ENCODE measurements around the gene NEURL1B.
"Not testable (repeated sequence)": the region's sequence is repeated elsewhere in the genome, so short reads cannot be mapped to it uniquely, and the experiment has no call there.

NEURL1B gene

DNA sequence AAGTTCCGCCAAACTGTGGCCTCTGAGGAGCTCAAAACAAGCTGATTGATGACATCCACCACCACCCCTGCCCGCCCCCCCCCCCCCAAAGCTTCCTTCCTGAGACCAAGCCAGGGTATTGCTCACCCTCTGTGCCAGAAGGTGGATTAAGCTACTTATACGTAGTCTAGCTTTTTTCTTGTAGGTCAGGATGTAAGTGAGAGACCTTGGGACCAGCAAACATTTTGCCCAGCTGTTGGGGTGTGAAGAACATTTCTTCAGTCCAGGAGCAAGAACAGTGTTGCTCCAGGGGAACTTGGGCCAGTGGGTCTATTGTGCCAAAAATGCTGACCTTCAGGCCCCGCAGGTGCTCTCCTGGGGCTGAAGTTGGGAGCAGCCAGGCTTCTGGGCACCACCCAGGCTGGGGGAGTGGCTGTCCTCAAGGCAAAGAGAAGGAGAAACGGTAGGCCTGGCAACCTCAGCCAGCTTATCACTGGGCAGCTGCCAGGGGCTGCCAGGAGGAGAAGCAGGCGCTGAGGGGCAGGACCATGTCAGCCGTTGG, 18.0 kb downstream of the NEURL1B start:
- DNase-seq, result no peak

GRCh38 chr5:172659570-172659908, 18.5 kb downstream of the NEURL1B start:
- no peak for DNase-seq

- DNase-seq, result no peak
Measured at GRCh38 chr5:172659909-172660628, 19.0 kb downstream of the NEURL1B start.

DNA sequence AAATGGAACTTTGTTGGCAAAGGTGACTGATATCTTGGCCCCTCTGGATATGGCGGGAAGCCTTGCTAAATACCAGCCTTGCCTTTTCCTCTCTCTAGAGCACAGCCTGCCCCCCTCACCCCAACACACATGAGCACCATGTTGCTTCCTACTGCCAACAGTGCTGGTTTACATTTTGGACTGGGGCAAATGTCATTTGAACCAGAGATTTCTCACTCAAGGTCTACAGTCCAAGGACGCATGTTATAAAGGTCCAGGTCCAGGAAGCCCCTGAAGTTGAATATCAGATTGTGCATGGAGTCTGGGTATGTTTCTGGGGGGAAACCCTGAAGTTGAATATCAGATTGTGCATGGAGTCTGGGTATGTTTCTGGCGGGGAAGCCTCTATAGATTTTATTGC, 19.9 kb downstream of the NEURL1B start:
- no peak for DNase-seq

- DNase-seq, result no peak
Measured at GRCh38 chr5:172661526-172661925, 20.5 kb downstream of the NEURL1B start.

DNA sequence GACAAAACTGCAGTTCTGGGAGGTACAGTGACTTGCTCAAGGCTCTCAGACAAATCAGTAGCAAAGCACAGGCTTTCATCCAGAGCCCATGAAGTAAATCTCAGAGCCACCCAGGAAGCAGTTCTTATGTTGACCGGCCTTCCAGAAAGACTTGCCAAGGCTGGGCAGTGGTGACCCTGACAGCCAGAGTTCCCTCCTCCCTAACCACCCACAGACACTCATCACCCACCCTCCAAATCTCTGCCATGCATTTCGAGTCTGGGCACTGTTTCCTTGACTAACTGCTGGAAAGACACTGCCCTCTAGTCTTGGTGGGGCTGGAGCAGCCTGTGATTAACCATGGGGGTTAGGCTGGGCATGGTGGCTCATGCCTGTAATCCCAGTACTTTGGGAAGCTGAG, 21.5 kb downstream of the NEURL1B start:
- no peak for DNase-seq

DNA sequence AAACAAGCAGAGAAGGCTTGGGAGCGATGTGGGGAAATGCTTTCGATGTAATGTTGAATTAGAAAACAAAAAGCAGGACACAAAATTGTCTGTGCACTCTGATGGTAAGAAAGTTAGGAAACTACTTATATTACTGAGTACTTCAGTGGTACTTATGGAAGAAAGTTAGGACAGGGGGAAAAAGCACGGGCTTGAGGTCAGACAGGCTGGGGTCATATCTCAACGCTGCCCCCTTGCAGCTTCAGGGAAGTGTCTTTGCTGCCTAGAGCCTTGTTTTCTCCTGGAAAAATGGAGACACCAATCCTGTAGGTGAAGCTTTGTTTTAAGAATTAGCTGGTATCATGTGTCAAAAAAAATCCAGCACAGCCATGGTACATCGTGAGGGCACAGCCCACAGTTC, 23.0 kb downstream of the NEURL1B start:
- no peak for DNase-seq

DNA sequence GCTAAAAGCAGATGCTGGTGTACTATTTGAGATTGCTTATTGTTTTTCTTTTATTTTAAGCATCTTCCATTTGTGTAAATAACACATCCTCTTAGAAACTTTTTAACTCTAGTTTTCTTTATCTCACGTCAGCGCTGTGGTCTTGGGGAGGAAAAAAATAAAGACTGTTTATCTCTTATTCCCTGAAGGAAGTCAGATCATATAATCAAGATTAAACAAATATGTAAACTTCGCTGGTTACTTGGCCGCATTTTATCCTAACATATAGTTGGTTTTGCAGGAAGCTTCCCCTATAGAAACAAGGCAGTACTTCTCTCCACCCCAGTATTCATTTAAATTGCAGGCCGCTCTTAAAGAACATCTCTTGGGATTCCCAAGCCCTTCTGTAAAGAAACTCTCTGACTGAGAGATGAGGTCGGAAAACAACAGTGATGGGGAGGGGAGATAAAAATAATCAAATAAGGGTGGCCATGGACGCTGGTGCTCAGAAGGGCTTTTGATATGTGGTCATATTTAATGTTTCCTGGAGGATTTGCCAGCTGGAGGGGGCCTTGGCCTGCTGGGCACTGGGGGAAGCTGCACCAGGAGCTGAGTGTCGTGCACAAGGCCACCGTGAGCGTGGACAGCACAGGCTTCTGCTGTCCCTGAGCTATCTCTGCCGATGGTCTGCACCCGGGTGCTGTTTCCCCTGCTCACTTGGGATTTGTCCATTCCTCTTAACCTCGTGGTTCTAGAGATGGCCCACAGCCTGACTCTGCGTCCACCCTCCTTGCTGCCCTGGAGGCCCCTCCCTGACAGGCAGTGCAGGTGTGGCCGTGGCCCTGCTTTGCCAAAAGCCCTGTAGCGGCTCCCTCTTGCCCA, 23.8 kb downstream of the NEURL1B start:
- no peak for DNase-seq

DNA sequence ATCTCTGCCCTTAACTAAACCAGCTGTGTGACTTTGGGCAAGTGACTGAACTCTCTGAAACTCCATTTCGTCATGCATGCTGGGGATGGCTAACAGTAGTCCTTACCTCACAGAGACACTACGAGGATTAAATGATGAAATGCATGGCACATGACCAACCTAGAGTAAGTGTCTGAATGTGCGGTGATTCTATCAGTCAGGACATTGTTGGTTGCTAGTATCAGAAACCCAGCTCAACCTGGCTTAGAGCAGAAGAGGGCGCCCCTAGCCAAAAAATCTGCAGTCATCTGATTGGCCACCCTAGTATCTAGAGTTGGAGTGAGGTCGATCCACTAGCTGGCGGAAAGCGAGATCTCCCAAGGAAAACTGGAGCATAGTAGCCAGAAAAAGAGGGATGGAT, 25.2 kb downstream of the NEURL1B start:
- DNase-seq, result no peak

- no peak for DNase-seq
Measured at GRCh38 chr5:172667786-172668593, 26.9 kb downstream of the NEURL1B start.

- DNase-seq, result no peak
Measured at GRCh38 chr5:172668594-172669071, 27.6 kb downstream of the NEURL1B start.

GRCh38 chr5:172669386-172670004, 28.4 kb downstream of the NEURL1B start:
- no peak for DNase-seq

- DNase-seq, result no peak
Measured at GRCh38 chr5:172670005-172670402, 28.9 kb downstream of the NEURL1B start.

- no peak for DNase-seq
Measured at GRCh38 chr5:172670444-172670843, 29.4 kb downstream of the NEURL1B start.

DNA sequence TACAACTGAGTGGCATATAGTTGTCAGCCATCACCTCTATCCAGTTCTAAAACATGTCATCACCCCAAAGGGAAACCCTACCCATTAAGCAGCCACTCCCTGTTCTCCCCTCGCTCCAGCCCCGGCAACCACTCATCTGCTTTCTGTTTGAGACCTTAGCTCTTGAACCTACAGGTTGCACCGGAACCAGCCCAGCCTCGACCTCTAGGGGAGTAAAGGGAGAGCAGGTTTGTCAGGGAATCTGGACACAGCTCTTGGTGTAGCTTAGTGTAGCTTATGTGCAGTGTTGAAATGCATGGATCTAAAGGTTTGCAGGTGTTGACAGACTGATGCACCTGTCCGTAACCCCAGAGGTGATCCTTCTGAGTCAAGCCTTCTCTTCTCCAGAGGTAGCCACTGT, 30.0 kb downstream of the NEURL1B start:
- no peak for DNase-seq

DNA sequence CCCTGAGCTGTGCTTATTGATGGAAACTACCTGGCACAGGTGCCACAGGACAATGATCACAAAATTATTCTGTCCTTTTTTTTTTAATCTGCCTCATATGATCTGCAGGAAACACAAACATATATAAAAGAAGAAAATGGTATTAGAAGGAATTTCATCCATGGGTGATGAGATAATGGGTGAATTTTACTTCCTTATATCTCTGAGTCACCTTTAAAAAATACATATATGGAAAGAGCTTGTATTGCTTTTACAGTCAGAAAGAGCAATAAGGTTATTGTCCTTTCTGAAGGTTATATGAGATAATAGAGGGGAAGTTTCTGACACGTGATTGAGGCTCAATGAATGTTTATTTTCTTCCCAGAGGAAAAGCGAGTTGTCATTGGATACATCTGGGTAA, 31.6 kb downstream of the NEURL1B start:
- no peak for DNase-seq

DNA sequence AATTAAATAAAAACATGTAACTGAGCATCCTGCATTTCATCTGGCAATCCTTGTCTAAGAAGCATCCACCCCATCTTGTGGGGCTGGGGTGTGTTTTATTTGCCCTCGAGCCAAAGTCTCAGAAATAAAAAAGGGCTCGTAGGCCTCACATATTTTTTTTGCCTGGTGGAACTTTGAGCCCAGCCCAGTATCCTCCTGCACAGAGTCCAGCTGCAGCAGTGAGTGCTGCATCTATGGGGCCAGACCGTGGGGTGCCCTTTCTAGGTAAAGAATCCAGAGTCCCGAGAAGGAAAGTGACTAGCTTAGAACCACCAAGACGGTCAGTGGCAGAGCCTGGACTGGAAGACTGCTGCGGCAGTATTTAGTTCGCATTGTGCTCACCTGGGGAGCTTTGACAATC, 33.1 kb downstream of the NEURL1B start:
- DNase-seq, result no peak

DNA sequence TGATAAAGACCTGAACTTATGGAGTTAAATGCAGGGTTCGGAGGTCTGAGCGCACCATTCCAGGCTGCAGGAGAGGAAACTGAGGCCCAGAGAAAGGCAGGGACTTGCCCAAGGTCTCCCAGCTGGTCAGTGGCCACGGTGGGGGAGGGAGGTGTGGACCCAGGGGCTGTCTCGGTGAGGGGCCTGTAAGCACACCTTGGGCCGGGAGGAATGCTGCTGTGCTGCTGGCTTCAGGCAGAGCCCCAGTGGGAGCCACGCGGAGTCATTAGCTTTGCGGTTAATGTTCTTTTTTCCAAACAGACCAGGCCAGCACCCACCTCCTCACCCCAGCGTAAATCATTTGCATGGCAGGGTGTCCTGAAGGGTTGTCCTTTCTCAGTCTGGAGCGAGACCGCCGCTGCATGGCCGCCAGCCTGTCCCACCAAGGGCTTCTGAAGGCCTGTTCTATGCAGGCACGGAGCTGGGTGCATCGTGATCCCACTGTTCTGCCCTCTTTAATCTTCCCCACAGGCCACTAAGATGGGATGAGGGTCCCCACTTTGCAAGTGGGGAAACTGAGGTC, 35.9 kb downstream of the NEURL1B start:
- no peak for DNase-seq

DNA sequence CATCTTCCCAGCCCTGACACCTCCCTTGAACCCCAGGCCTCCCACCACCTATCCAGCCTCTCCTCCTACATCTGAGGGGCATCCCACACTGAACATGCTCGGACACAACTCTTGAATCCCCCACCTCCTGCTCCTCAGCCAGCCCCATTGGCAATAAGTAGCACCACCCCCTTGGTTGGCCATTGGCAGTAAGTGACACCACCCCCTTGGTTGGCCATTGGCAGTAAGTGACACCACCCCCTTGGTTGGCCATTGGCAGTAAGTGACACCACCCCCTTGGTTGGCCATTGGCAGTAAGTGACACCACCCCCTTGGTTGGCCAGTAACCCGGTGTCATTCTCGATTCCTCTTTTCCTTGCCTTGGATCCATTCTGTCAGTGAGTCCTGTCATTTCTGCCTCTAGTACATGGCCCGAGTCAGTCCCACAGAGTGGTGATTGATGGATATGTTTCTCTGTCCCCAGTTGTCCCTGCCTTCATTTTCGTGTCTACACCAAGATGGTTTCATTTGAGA, 37.4 kb downstream of the NEURL1B start:
- not testable (repeated sequence) for DNase-seq

GRCh38 chr5:172678902-172679301, 37.8 kb downstream of the NEURL1B start:
- DNase-seq, result no peak

- no peak for DNase-seq
Measured at GRCh38 chr5:172679628-172680212, 38.7 kb downstream of the NEURL1B start.

DNA sequence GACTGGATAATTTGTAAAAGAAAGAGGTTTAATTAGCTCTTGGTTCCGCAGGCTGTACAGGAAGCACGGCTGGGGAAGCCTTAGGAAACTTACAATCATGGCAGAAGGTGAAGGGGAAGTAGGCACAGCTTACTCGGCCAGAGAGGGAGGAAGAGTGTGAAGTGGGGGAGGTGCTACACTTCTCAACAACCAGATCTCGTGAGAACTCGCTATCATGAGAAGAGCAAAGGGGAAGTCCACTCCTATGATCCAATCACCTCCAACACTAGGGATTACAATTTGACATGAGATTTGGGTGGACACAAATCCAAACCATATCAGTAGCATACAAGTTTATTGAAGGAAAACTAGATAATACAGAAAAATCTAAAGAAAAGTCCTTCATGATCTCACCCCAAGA, 39.9 kb downstream of the NEURL1B start:
- no peak for DNase-seq
